Stimulated activated CD8-positive, alpha-beta memory T cell treated with anti-CD3 and anti-CD28 coated beads, Interleukin-12 subunit alpha, Interleukin-12 subunit beta, amount 100 ng/mL, for 24 hours (primary cell): Measurements from ENCODE around the gene HEG1.
A peak's percentile ranks its signal among the peaks of the same experiment; 100 is the strongest.

Experiments
- DNase-seq: peaks from one replicate; pipeline ENCODE4 v3.0.0-alpha.2; 2020; ENCODE audit errors: extremely low read depth

HEG1 gene

GRCh38 chr3:125010393-125010792, 45.4 kb downstream of the HEG1 start:
- no peak for DNase-seq

- DNase-seq = no peak
Observed at GRCh38 chr3:125008766-125009165, 47.0 kb downstream of the HEG1 start.

GRCh38 chr3:125006291-125006731, 49.5 kb downstream of the HEG1 start:
- DNase-seq = no peak

- no peak for DNase-seq
Observed at GRCh38 chr3:125005676-125006075, 50.1 kb downstream of the HEG1 start.

- no peak for DNase-seq
Observed at GRCh38 chr3:125005222-125005621, 50.6 kb downstream of the HEG1 start.

- no peak for DNase-seq
Observed at GRCh38 chr3:125003859-125004595, 51.8 kb downstream of the HEG1 start.

- DNase-seq = no peak
Observed at GRCh38 chr3:125003369-125003853, 52.4 kb downstream of the HEG1 start.

GRCh38 chr3:125002414-125003368, 53.1 kb downstream of the HEG1 start:
- no peak for DNase-seq

- no peak for DNase-seq
Observed at GRCh38 chr3:125001557-125002413, 54.0 kb downstream of the HEG1 start.

GRCh38 chr3:125000661-125001060, 55.1 kb downstream of the HEG1 start:
- no peak for DNase-seq

- no peak for DNase-seq
Observed at GRCh38 chr3:124999897-125000435, 55.8 kb downstream of the HEG1 start.

- DNase-seq = no peak
Observed at GRCh38 chr3:124999317-124999716, 56.5 kb downstream of the HEG1 start.

GRCh38 chr3:124998247-124998630, 57.6 kb downstream of the HEG1 start:
- DNase-seq = no peak

- no peak for DNase-seq
Observed at GRCh38 chr3:124997303-124998246, 58.2 kb downstream of the HEG1 start.

GRCh38 chr3:124995460-124995994, 60.3 kb downstream of the HEG1 start:
- peak; percentile 7 for DNase-seq

GRCh38 chr3:124993466-124993865, 62.3 kb downstream of the HEG1 start:
- no peak for DNase-seq

GRCh38 chr3:124992041-124992440, 63.8 kb downstream of the HEG1 start:
- DNase-seq = no peak

GRCh38 chr3:124986192-124987143, 69.3 kb downstream of the HEG1 start:
- DNase-seq = no peak

GRCh38 chr3:124985349-124985748, 70.4 kb downstream of the HEG1 start:
- no peak for DNase-seq
